ENCODE data around the gene ARID3B. TPM values are rescaled to one million over a fixed set of nuclear protein-coding genes. Genes with fewer than 3 reads are reported as not detected.
"Not testable (repeated sequence)": the region's sequence is repeated elsewhere in the genome, so short reads cannot be mapped to it uniquely, and the experiment has no call there.

The ARID3B gene
- polyA plus RNA-seq, 2 of the 4 experiments (the other 2 are of a cell fraction), result 2.3 TPM

- TF ChIP-seq FOSB (CRISPR knock-in tag; IDR thresholded peaks at IDR 0.05), result no peak
- no peak for TF ChIP-seq ZNF302 (CRISPR knock-in tag; IDR thresholded peaks at IDR 0.05)
- TF ChIP-seq RFX5 (IDR thresholded peaks at IDR 0.05), result no peak
- TF ChIP-seq, protein P1, sequence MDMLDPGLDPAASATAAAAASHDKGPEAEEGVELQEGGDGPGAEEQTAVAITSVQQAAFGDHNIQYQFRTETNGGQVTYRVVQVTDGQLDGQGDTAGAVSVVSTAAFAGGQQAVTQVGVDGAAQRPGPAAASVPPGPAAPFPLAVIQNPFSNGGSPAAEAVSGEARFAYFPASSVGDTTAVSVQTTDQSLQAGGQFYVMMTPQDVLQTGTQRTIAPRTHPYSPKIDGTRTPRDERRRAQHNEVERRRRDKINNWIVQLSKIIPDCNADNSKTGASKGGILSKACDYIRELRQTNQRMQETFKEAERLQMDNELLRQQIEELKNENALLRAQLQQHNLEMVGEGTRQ (IDR thresholded peaks at IDR 0.05), result no peak
- TF ChIP-seq, protein P2, sequence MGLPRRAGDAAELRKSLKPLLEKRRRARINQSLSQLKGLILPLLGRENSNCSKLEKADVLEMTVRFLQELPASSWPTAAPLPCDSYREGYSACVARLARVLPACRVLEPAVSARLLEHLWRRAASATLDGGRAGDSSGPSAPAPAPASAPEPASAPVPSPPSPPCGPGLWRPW (IDR thresholded peaks at IDR 0.05), result no peak
- no peak for TF ChIP-seq NPAS2 (CRISPR knock-in tag; IDR thresholded peaks at IDR 0.05; ENCODE audit: borderline replicate concordance)
Measured at GRCh38 chr15:74628199-74628598, 87.2 kb downstream of the ARID3B start (continued).

DNA sequence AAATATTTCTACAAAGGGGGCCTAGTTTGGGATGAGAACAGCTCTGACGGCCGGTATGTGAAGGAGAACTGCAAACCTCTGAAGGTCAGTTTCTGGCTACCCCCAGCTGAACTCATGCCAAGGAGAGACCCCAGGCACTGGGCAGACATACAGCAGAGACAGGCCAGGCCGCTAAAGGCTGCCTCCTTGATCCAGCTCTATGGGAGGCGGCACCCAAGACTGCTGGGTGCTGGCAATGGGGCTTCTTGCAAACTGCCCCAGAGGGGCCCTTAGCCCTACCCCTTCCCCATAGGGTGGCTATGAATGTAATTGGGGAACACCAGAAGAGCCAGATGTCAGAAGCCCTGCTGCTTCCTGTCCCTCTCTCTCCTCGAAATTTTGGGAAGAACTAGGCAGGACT lies 87.9 kb downstream of the ARID3B start:
- no peaks in the 10 kb centered on the region for H3K4me1 ChIP-seq
- no peak for FAIRE-seq
- ChIA-PET CTCF (interaction anchor here (0.8 to 23.2 kb wide), 4 partner anchors 8 to 150 kb away, joined by 3 to 701 read pairs (median 110); partner anchors contain the start of gene CLK3), POLR2A (no interaction called here)
- H3K9me3 ChIP-seq, result no peaks in the 10 kb centered on the region
- TF ChIP-seq MAX (IDR thresholded peaks at IDR 0.05) (no peak), NPAS2 (CRISPR knock-in tag; IDR thresholded peaks at IDR 0.05; ENCODE audit: borderline replicate concordance) (no peak), MYC (IDR thresholded peaks at IDR 0.05; ENCODE audit: borderline replicate concordance, low read length) (no peak), RFX5 (IDR thresholded peaks at IDR 0.05) (no peak)
- DNase-seq (ENCODE audit: low read depth in 1 of 2, low spot score in 1 of 2), result no peak
- H3K4me2 ChIP-seq, result no peak overlapping the region
- 70% methylated on average over 5 of the region's 5 CpGs for WGBS (ENCODE audit: missing lambda C conversion rate)
- no peak overlapping the region for H3K4me3 ChIP-seq
- no peak overlapping the region for H3K27ac ChIP-seq
- no peak for ATAC-seq

GRCh38 chr15:74629696-74630095 lies 88.7 kb downstream of the ARID3B start:
- H3K4me2 ChIP-seq; DNase-seq (ENCODE audit: low read depth in 1 of 2, low spot score in 1 of 2); H3K4me1 ChIP-seq; POLR2A ChIA-PET; H3K27ac ChIP-seq; H3K4me3 ChIP-seq; FAIRE-seq; H3K9me3 ChIP-seq; ATAC-seq: not testable (repeated sequence)
- WGBS (ENCODE audit: missing lambda C conversion rate), result 95% methylated on average over 4 of the region's 10 CpGs
- CTCF ChIA-PET, result interaction anchor here (0.6 to 23.2 kb wide), 5 partner anchors 9 to 217 kb away, joined by 3 to 701 read pairs (median 12); partner anchors contain the start of genes CLK3 and CSK

DNA sequence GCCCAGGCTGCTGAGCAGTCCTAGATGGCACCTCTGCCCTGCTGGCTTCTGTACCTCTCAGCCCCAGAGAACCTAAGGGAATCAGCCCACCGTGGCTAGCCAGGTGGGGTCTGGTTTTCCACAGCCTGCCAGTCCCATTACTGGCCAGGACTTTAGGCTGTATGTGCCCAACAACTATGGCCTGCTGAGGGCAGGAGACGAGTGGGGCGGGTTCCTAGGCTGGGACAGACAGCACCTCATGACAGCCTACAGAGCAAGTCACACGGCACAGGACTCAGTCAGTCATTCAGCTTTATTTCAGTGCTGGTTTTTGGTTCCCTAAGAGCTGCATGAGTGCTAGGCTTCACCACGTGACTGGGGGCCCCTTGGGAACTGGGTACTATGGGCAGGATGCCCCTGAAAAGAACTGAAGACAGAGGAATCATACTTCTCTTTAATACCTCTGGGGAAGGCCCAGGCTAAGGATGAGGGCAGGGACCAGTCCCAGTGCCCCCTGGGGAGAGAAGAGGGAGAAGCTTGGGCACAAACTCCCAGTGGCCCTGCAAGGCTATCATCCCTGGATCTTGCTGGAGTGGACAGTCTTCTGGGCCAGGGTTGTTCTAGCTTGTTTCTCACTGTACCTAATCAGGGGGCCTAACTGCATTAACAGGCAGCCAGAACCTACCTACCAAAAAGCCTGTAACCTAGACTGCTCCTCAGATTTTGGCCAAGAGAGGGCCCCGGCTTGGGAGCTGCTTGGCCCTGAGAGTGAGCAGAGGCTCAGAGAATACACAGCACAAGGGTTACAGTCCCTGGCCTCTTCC lies 89.5 kb downstream of the ARID3B start:
- WGBS (ENCODE audit: missing lambda C conversion rate), result 93% methylated on average over 3 of the region's 6 CpGs
- Histone ChIP-seq H3K4me3 (no peak overlapping the region), H3K9me3 (no peaks in the 10 kb centered on the region), H3K4me1 (no peaks in the 10 kb centered on the region), H3K27ac (no peak overlapping the region), H3K4me2 (no peak overlapping the region)
- DNase-seq (ENCODE audit: low read depth in 1 of 2, low spot score in 1 of 2) (no peak), ATAC-seq (no peak; a peak in 1 of 6 replicates), FAIRE-seq (no peak)
- ChIA-PET CTCF (interaction anchor here (0.7 to 23.2 kb wide), 15 partner anchors 9 to 318 kb away, joined by 3 to 701 read pairs (median 5); partner anchors contain the start of genes CLK3 and CSK), POLR2A (no interaction called here)
- no peak for TF ChIP-seq HOXB13 (CRISPR knock-in tag; IDR thresholded peaks at IDR 0.05; ENCODE audit: low read depth)

DNA sequence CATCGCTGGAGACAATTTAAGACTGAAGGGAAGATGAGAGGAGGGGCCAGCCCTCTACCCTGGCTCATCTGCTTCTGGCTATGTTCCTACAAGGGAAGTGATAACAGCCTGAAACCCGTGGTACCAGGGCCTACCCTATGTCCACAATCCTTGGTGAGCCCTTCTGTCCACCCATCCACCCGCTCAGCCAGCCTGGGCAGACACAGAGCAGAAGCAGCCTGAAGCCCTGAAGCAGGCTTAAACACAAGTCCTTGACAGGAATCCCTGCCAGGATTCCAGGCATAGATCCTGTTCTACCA lies 90.0 kb downstream of the ARID3B start:
- no peak overlapping the region for H3K27ac ChIP-seq
- CTCF ChIA-PET, result interaction anchor here (0.7 to 23.2 kb wide), 18 partner anchors 10 to 318 kb away, joined by 3 to 701 read pairs (median 4); partner anchors contain the start of genes CLK3 and CSK
- H3K4me1 ChIP-seq, result no peaks in the 10 kb centered on the region
- TF ChIP-seq HMGXB4 (CRISPR knock-in tag; IDR thresholded peaks at IDR 0.05; ENCODE audit: borderline replicate concordance), result no peak
- no peak for TF ChIP-seq FOSL2 (IDR thresholded peaks at IDR 0.05)
- no peak for TF ChIP-seq FOSL2 (CRISPR knock-in tag; IDR thresholded peaks at IDR 0.05)
- TF ChIP-seq ZFP36 (IDR thresholded peaks at IDR 0.05; ENCODE audit: borderline replicate concordance, partially characterized antibody), result no peak
- no peak for TF ChIP-seq RAD21 (conservative IDR thresholded peaks at IDR 0.05 in 1 of 2, IDR thresholded peaks at IDR 0.05 in 1 of 2)
- TF ChIP-seq JUN (IDR thresholded peaks at IDR 0.05), result no peak
- TF ChIP-seq REST (IDR thresholded peaks at IDR 0.05), result no peak
- no peak for TF ChIP-seq HDAC2 (IDR thresholded peaks at IDR 0.05)
- TF ChIP-seq ATOH8 (CRISPR knock-in tag; IDR thresholded peaks at IDR 0.05; ENCODE audit: low read depth), result no peak
- H3K4me3 ChIP-seq, result no peak overlapping the region
- ATAC-seq (no peak), FAIRE-seq (no peak), DNase-seq (ENCODE audit: low read depth in 1 of 2, low spot score in 1 of 2) (no peak)
- no peaks in the 10 kb centered on the region for H3K9me3 ChIP-seq
- POLR2A ChIA-PET, result no interaction called here
- H3K4me2 ChIP-seq, result no peak overlapping the region
- WGBS (ENCODE audit: missing lambda C conversion rate), result 73% methylated on average over 3 of the region's 3 CpGs

Measured in A549 (cell line).